Spleen (tissue), 11 donors: ENCODE results near the gene MYO15A. TPM values are rescaled to one million over a fixed set of nuclear protein-coding genes. Genes with fewer than 3 reads are reported as not detected.
"Not testable (repeated sequence)": the region's sequence is repeated elsewhere in the genome, so short reads cannot be mapped to it uniquely, and the experiment has no call there.

Experiments
- DNase-seq: peaks from one replicate; pipeline ENCODE4 v3.0.0-alpha.2; 2020
- H3K27ac ChIP-seq, 8 donors: fragments of 200-600 bp; sonication (generic) in 7 of 8; 1 replicate in 4 of 8; 2 replicates in 4 of 8; pipeline versions ENCODE4 v1.5.0 to v1.8.0; 2016 to 2021; ENCODE audit warnings: inconsistent platforms in 4 of 8, mild to moderate bottlenecking in 4 of 8, moderate library complexity in 1 of 8
- H3K27me3 ChIP-seq, 7 donors: fragments of 200-600 bp; sonication (generic) in 6 of 7; replicated peaks in 1 of 7; 1 replicate in 4 of 7; 2 replicates in 3 of 7; pipeline versions ENCODE4 v1.5.0 to v1.8.0; 2016 to 2021; ENCODE audit warnings: inconsistent platforms in 3 of 7, mild to moderate bottlenecking in 1 of 7
- H3K36me3 ChIP-seq, 6 donors: fragments of 200-600 bp; sonication (generic) in 5 of 6; 1 replicate in 4 of 6; 2 replicates in 2 of 6; pipeline versions ENCODE4 v1.5.0 to v1.8.0; 2016 to 2021; ENCODE audit warnings: inconsistent platforms in 2 of 6
- H3K4me1 ChIP-seq, 6 donors: fragments of 200-600 bp; sonication (generic) in 5 of 6; 1 replicate in 3 of 6; 2 replicates in 3 of 6; pipeline versions ENCODE4 v1.5.0 to v1.8.0; 2016 to 2021; ENCODE audit warnings: inconsistent platforms in 3 of 6
- H3K4me3 ChIP-seq, 8 donors: fragments of 200-600 bp; sonication (generic) in 7 of 8; 1 replicate in 4 of 8; 2 replicates in 4 of 8; pipeline versions ENCODE4 v1.5.0 to v1.8.0; 2016 to 2021; ENCODE audit warnings: inconsistent platforms in 4 of 8, mild to moderate bottlenecking in 4 of 8, moderate library complexity in 2 of 8
- H3K9me3 ChIP-seq, 8 donors: fragments of 200-600 bp; sonication (generic) in 7 of 8; 1 replicate in 4 of 8; 2 replicates in 4 of 8; pipeline versions ENCODE4 v1.5.0 to v1.8.0; 2016 to 2021; ENCODE audit warnings: inconsistent platforms in 4 of 8
- CTCF ChIP-seq, 11 experiments: fragments of 200-600 bp in 7 of 11; fragments of 450-650 bp in 4 of 11; sonication (generic) in 4 of 11; IDR thresholded peaks in 8 of 11; conservative IDR thresholded peaks in 3 of 11; 1 replicate in 7 of 11; 2 replicates in 4 of 11; pipeline versions ENCODE4 v1.4.0 to v1.8.0; 2016 to 2021; ENCODE audit warnings: antibody characterized with exemption in 11 of 11, inconsistent platforms in 4 of 11, mild to moderate bottlenecking in 1 of 11
- POLR2A ChIP-seq, 3 donors: fragments of 450-650 bp; IDR thresholded peaks; one replicate each; pipeline ENCODE4 v1.5.1; 2017; ENCODE audit warnings: antibody characterized with exemption in 3 of 3, mild to moderate bottlenecking in 1 of 3
- POLR2AphosphoS5 ChIP-seq, 3 donors: sonication (generic); formaldehyde crosslinking; IDR thresholded peaks; one replicate each; pipeline ENCODE4 v1.5.1; 2017; ENCODE audit warnings: antibody characterized with exemption in 3 of 3
- whole genome bisulfite sequencing, 5 donors: extraction: QIAGEN DNeasy Blood & Tissue Kit in 3 of 5; methylation state at CpG; one replicate each; pipeline versions ENCODE4 v1.1.5 to v1.1.7; 2013 to 2018; 5-methylcytosine and 5-hydroxymethylcytosine counted together
- intact Hi-C: fragments of 100-400 bp; cut with DNase I; formaldehyde crosslinking; loops from one replicate; pipeline ENCODE4 v1.15.0; 2023; ENCODE audit warnings: low total_unique reads
- polyA plus RNA-seq, 3 donors: library from polyadenylated mRNA; stranded (reverse); fragments of 200-250 nt; gene quantifications; one replicate each; pipeline ENCODE4 v1.2.1, GENCODE V29; 2013
- total RNA-seq, 7 donors: library from RNA; depleted of rRNA in 3 of 7; stranded (reverse); fragments of >200 nt in 3 of 7; fragmentation: NEBNext Ultra II Directional in 4 of 7; extraction: Animal tissue kit (Norgen Biotek cat#: 25700) in 4 of 7; gene quantifications; one replicate each; pipeline versions ENCODE4 v1.1.0 to v1.2.1, GENCODE V29; 2016 to 2021
- donor health status: healthy with polysubstance abuse.
- donor health status: DM: no; HTN: no; CAD: no; lungs with moderate emphysema.
- donor health status: DM: no; HTN: no; CAD: no.
- donor health status: Bipolar disorder and iron deficiency.
- donor health status: healthy.
- donor health status: DM: no; HTN: no; CAD: no.
- donor health status: DM: yes; HTN: yes; CAD: no.

MYO15A gene
- total and polyA plus RNA-seq, 10 donors: 0.26 to 1.9 (median 0.84) TPM

GRCh38 chr17:18205861-18206260 lies 97.3 kb downstream of the MYO15A start:
- H3K27me3 ChIP-seq: no peaks in the 10 kb centered on the region
- no peak overlapping the region for H3K27ac ChIP-seq
- no peak for TF ChIP-seq CTCF (IDR thresholded peaks at IDR 0.05 in 8 of 11, conservative IDR thresholded peaks at IDR 0.05 in 3 of 11)
- TF ChIP-seq POLR2AphosphoS5 (IDR thresholded peaks at IDR 0.05): no peak
- no peak for TF ChIP-seq POLR2A (IDR thresholded peaks at IDR 0.05)
- 95 to 98% (median 96%) methylated on average over 2 of the region's 2 CpGs for WGBS, 5 donors
- intact Hi-C loops: no loop called here
- no peak overlapping the region for H3K4me3 ChIP-seq
- H3K36me3 ChIP-seq: peaks cover 4 to 100% (median 78%) of the 10 kb centered on the region in 6 donors
- no peak for DNase-seq
- no peaks in the 10 kb centered on the region for H3K9me3 ChIP-seq
- H3K4me1 ChIP-seq: peaks cover 0 to 7% (median 2%) of the 10 kb centered on the region in 6 donors

GRCh38 chr17:18206962-18207361 lies 98.4 kb downstream of the MYO15A start:
- H3K4me3 ChIP-seq: no peak overlapping the region
- intact Hi-C loops: no loop called here
- no peak for TF ChIP-seq CTCF (IDR thresholded peaks at IDR 0.05 in 8 of 11, conservative IDR thresholded peaks at IDR 0.05 in 3 of 11)
- no peak for TF ChIP-seq POLR2AphosphoS5 (IDR thresholded peaks at IDR 0.05)
- no peak for TF ChIP-seq POLR2A (IDR thresholded peaks at IDR 0.05)
- peaks cover 4 to 99% (median 78%) of the 10 kb centered on the region in 6 donors for H3K36me3 ChIP-seq
- H3K9me3 ChIP-seq: no peaks in the 10 kb centered on the region
- H3K27ac ChIP-seq: no peak overlapping the region
- no peaks in the 10 kb centered on the region for H3K27me3 ChIP-seq
- H3K4me1 ChIP-seq: peaks cover 0 to 3% (median 0%) of the 10 kb centered on the region in 6 donors
- DNase-seq: no peak

- no peak overlapping the region for H3K4me3 ChIP-seq
- 90 to 96% (median 94%) methylated on average over 19 of the region's 19 CpGs for WGBS, 5 donors
- peaks cover 4 to 88% (median 71%) of the 10 kb centered on the region in 6 donors for H3K36me3 ChIP-seq
- no peaks in the 10 kb centered on the region for H3K9me3 ChIP-seq
- intact Hi-C loops: no loop called here
- H3K27me3 ChIP-seq: no peaks in the 10 kb centered on the region
- TF ChIP-seq POLR2A (IDR thresholded peaks at IDR 0.05) (no peak), CTCF (IDR thresholded peaks at IDR 0.05 in 8 of 11, conservative IDR thresholded peaks at IDR 0.05 in 3 of 11) (no peak), POLR2AphosphoS5 (IDR thresholded peaks at IDR 0.05) (no peak)
- DNase-seq: no peak
- no peak overlapping the region for H3K27ac ChIP-seq
- peaks cover 0 to under 1% (median 0%) of the 10 kb centered on the region in 6 donors for H3K4me1 ChIP-seq
Observed at GRCh38 chr17:18208092-18208491, 99.5 kb downstream of the MYO15A start.

- Histone ChIP-seq H3K27ac (no peak overlapping the region), H3K4me1 (peaks cover 0 to 17% (median 5%) of the 10 kb centered on the region in 6 donors), H3K9me3 (no peaks in the 10 kb centered on the region), H3K4me3 (no peak overlapping the region), H3K27me3 (no peaks in the 10 kb centered on the region), H3K36me3 (peaks cover 4 to 31% (median 27%) of the 10 kb centered on the region in 6 donors)
- DNase-seq: no peak
- 73 to 84% (median 81%) methylated on average over 7 of the region's 7 CpGs for WGBS, 5 donors
- intact Hi-C loops: no loop called here
- TF ChIP-seq CTCF (IDR thresholded peaks at IDR 0.05 in 8 of 11, conservative IDR thresholded peaks at IDR 0.05 in 3 of 11): no peak
- no peak for TF ChIP-seq POLR2AphosphoS5 (IDR thresholded peaks at IDR 0.05)
- no peak for TF ChIP-seq POLR2A (IDR thresholded peaks at IDR 0.05)
Observed at GRCh38 chr17:18213666-18214270, 105.2 kb downstream of the MYO15A start.

- H3K27ac ChIP-seq, DNase-seq, H3K4me3 ChIP-seq, H3K9me3 ChIP-seq, H3K27me3 ChIP-seq, H3K36me3 ChIP-seq: not testable (repeated sequence)
- peaks cover 0 to 20% (median 9%) of the 10 kb centered on the region in 6 donors for H3K4me1 ChIP-seq
- WGBS, 5 donors: 86 to 88% (median 87%) methylated on average over 11 of the region's 11 CpGs
- intact Hi-C loops: loop anchor here (5.0 kb wide), 1 partner anchor 75 kb away; no protein-coding TSS in a partner anchor
Observed at GRCh38 chr17:18216906-18217305, 108.3 kb downstream of the MYO15A start.
